ENCODE data around the gene UCN2. TPM values are rescaled to one million over a fixed set of nuclear protein-coding genes. Genes with fewer than 3 reads are reported as not detected.

The UCN2 gene
- total and polyA plus RNA-seq, 2 of the 8 experiments (the other 6 are each of a cell fraction or from before 2014, with no cell fraction given) = 0.14 TPM; not detected in 1

GRCh38 chr3:48567500-48567899, 3.9 kb upstream of the UCN2 start:
- Histone ChIP-seq H2AFZ (ENCODE audit: low read length) (no peak overlapping the region), H3K23me2 (ENCODE audit: low read depth, low read length) (no peaks in the 10 kb centered on the region), H3K79me2 (ENCODE audit: control insufficient read depth in 1 of 2, insufficient read depth in 2 of 2, low read length in 2 of 2) (no peaks in the 10 kb centered on the region), H3K9ac (replicated peaks in 1 of 4; ENCODE audit: extremely low read depth in 1 of 4, low read depth in 3 of 4, low read length in 3 of 4) (no peak overlapping the region), H2BK5ac (ENCODE audit: low read depth, low read length) (no peak overlapping the region), H4K91ac (replicated peaks; ENCODE audit: insufficient read length, low read length) (no peak overlapping the region), H3K9me3 (ENCODE audit: insufficient read depth in 2 of 2, low read depth in 1 of 2, low read length in 1 of 2) (no peaks in the 10 kb centered on the region), H3K27me3 (replicated peaks in 1 of 4; ENCODE audit: control insufficient read depth in 3 of 4, extremely low read depth in 1 of 4, insufficient read depth in 3 of 4, low read length in 3 of 4) (no peaks in the 10 kb centered on the region), H3K23ac (ENCODE audit: insufficient read length) (no peak overlapping the region), H3K36me3 (ENCODE audit: control insufficient read depth in 2 of 4, insufficient read depth in 4 of 4, low read length in 3 of 4) (no peaks in the 10 kb centered on the region), H2BK15ac (ENCODE audit: low read length) (no peak overlapping the region), H3K4ac (replicated peaks; ENCODE audit: insufficient read length, low read depth, low read length) (no peak overlapping the region), H4K5ac (ENCODE audit: insufficient read length, low read depth, low read length) (no peak overlapping the region), H3K4me2 (ENCODE audit: insufficient read depth in 1 of 2, low read depth in 2 of 2, low read length in 2 of 2) (no peak overlapping the region), H2BK20ac (ENCODE audit: low read length) (no peak overlapping the region), H2BK120ac (replicated peaks; ENCODE audit: low read depth, low read length) (no peak overlapping the region), H3K14ac (ENCODE audit: insufficient read length) (no peak overlapping the region), H3K4me1 (replicated peaks in 1 of 4; ENCODE audit: control insufficient read depth in 3 of 4, insufficient read depth in 4 of 4, low read length in 3 of 4) (peaks cover 0 to 8% (median 3%) of the 10 kb centered on the region in 4 experiments; a peak in 5 of 7 replicates), H4K20me1 (replicated peaks in 1 of 2; ENCODE audit: control insufficient read depth in 1 of 2, insufficient read depth in 2 of 2, low read length in 2 of 2) (no peaks in the 10 kb centered on the region), H3K4me3 (ENCODE audit: extremely low read depth in 1 of 4, insufficient read depth in 2 of 4, low read depth in 3 of 4, low read length in 4 of 4) (no peak overlapping the region), H3K79me1 (ENCODE audit: low read depth, low read length) (no peaks in the 10 kb centered on the region), H4K8ac (ENCODE audit: extremely low read depth, insufficient read depth, low read length) (no peak overlapping the region), H3K18ac (ENCODE audit: extremely low read depth, low read length) (no peak overlapping the region), H2AK5ac (ENCODE audit: low read depth, low read length) (no peak overlapping the region), H2BK12ac (ENCODE audit: low read depth, low read length) (no peak overlapping the region), H3K27ac (ENCODE audit: low read depth, low read length) (no peak overlapping the region), H3K56ac (replicated peaks; ENCODE audit: insufficient read length, low read depth, low read length) (no peak overlapping the region)
- TF ChIP-seq E2F6 (IDR thresholded peaks at IDR 0.05) = no peak
- TF ChIP-seq, protein P1, sequence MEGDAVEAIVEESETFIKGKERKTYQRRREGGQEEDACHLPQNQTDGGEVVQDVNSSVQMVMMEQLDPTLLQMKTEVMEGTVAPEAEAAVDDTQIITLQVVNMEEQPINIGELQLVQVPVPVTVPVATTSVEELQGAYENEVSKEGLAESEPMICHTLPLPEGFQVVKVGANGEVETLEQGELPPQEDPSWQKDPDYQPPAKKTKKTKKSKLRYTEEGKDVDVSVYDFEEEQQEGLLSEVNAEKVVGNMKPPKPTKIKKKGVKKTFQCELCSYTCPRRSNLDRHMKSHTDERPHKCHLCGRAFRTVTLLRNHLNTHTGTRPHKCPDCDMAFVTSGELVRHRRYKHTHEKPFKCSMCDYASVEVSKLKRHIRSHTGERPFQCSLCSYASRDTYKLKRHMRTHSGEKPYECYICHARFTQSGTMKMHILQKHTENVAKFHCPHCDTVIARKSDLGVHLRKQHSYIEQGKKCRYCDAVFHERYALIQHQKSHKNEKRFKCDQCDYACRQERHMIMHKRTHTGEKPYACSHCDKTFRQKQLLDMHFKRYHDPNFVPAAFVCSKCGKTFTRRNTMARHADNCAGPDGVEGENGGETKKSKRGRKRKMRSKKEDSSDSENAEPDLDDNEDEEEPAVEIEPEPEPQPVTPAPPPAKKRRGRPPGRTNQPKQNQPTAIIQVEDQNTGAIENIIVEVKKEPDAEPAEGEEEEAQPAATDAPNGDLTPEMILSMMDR (IDR thresholded peaks at IDR 0.05; ENCODE audit: control extremely low read depth in 1 of 3, insufficient read depth in 1 of 3, low read depth in 1 of 3, low read length in 3 of 3) = no peak
- TF ChIP-seq CBX5 (IDR thresholded peaks at IDR 0.05; ENCODE audit: low read depth, low read length) = no peak
- no peak for TF ChIP-seq RXRA (IDR thresholded peaks at IDR 0.05; ENCODE audit: insufficient read depth, low read depth, low read length)
- no peak for DNase-seq (ENCODE audit: low read depth in 1 of 2, low spot score in 2 of 2)
- WGBS, 2 experiments (ENCODE audit: extremely low coverage in 1 of 2, insufficient coverage in 1 of 2, insufficient read length in 1 of 2, insufficient replicate concordance in 2 of 2, low coverage in 1 of 2, low lambda C conversion rate in 2 of 2, missing lambda C conversion rate in 1 of 2) = 92% methylated on average over 10 of the region's 11 CpGs; no CpG with 5 or more reads in 1 of the 2 experiments
- CTCF ChIA-PET (ENCODE audit: partially characterized antibody) = interaction anchor here (0.9 to 1.7 kb wide), 4 partner anchors 10 to 102 kb away, joined by 3 to 8 read pairs (median 4); partner anchors contain the start of gene PFKFB4
- POLR2A ChIA-PET (ENCODE audit: partially characterized antibody) = interaction anchor here (1.3 to 2.2 kb wide), 3 partner anchors 10 to 385 kb away, joined by 3 to 9 read pairs (median 8); partner anchors contain the start of genes CELSR3 and PFKFB4
- no peak for FAIRE-seq

Measured in H1 (cell line).